IMR-90 (cell line): ENCODE results near the gene CPN2. TPM values are rescaled to one million over a fixed set of nuclear protein-coding genes. Genes with fewer than 3 reads are reported as not detected.

Experiments used
- ATAC-seq: fragments of 200-7000 bp; cut with Tn5 transposase; 2 replicates; pipeline ENCODE4 v1.9.1; 2020; ENCODE audit warnings: low read depth, mild to moderate bottlenecking, moderate library complexity
- BruUV-seq: library from RNA; stranded (reverse); fragments of 400-500 nt; replicated peaks from 2 replicates; lab custom pipeline; 2021; lab: Mats Ljungman, UMichigan
- CTCF ChIA-PET: fragments of 300-600 bp; formaldehyde crosslinking; extraction: SDS; loops from one replicate; lab custom pipeline; 2021; ENCODE audit warnings: antibody characterized with exemption; lab: Yijun Ruan, JAX
- POLR2A ChIA-PET: fragments of 300-600 bp; sonication (Branson Sonifier 250); formaldehyde crosslinking; loops from one replicate; lab custom pipeline; 2022; ENCODE audit warnings: antibody characterized with exemption; ENCODE audit not compliant: unreplicated experiment; lab: Charles Lee
- DNase-seq: peaks from one replicate; pipeline ENCODE4 v3.0.0; 2013
- H2AFZ ChIP-seq: replicated peaks from 2 replicates; pipeline ENCODE3; 2013; ENCODE audit warnings: low read length, mild to moderate bottlenecking; ENCODE audit not compliant: poor library complexity
- H2AK5ac ChIP-seq: 2 replicates; pipeline ENCODE4 v1.6.1; 2013; ENCODE audit warnings: low read depth, low read length, inconsistent platforms
- H2AK9ac ChIP-seq: replicated peaks from 2 replicates; pipeline ENCODE3; 2013; ENCODE audit warnings: mild to moderate bottlenecking, low read depth, low read length, moderate library complexity; ENCODE audit not compliant: poor library complexity
- H2BK120ac ChIP-seq: 2 replicates; pipeline ENCODE4 v1.6.1; 2013; ENCODE audit warnings: low read depth, low read length, inconsistent platforms
- H2BK15ac ChIP-seq: 3 replicates; pipeline ENCODE4 v1.6.1; 2013; ENCODE audit warnings: low read depth, low read length, inconsistent platforms
- H2BK20ac ChIP-seq: 2 replicates; pipeline ENCODE4 v1.6.1; 2013; ENCODE audit warnings: low read depth, mild to moderate bottlenecking, inconsistent platforms, low read length, moderate library complexity
- H2BK5ac ChIP-seq: 2 replicates; pipeline ENCODE4 v1.6.1; 2013; ENCODE audit warnings: mild to moderate bottlenecking, low read depth, low read length, inconsistent platforms; ENCODE audit not compliant: poor library complexity, severe bottlenecking
- H3K14ac ChIP-seq: replicated peaks from 2 replicates; pipeline ENCODE4 v1.6.1; 2013; ENCODE audit warnings: low read depth, low read length, inconsistent platforms
- H3K18ac ChIP-seq: 2 replicates; pipeline ENCODE4 v1.6.1; 2013; ENCODE audit warnings: low read depth, low read length, control low read depth
- H3K23ac ChIP-seq: 2 replicates; pipeline ENCODE4 v1.6.1; 2013; ENCODE audit warnings: low read depth, low read length, inconsistent platforms
- H3K27ac ChIP-seq: 2 replicates; pipeline ENCODE4 v1.5.1; 2013; ENCODE audit warnings: mild to moderate bottlenecking, control low read depth, low read length; ENCODE audit not compliant: insufficient read depth
- H3K27me3 ChIP-seq: 2 replicates; pipeline ENCODE4 v1.6.1; 2013; ENCODE audit warnings: low read length; ENCODE audit not compliant: control insufficient read depth, insufficient read depth
- H3K36me3 ChIP-seq: 2 replicates; pipeline ENCODE4 v1.6.1; 2013; ENCODE audit warnings: low read length, mixed read lengths; ENCODE audit not compliant: control insufficient read depth, insufficient read depth
- H3K4ac ChIP-seq: 2 replicates; pipeline ENCODE4 v1.6.1; 2013; ENCODE audit warnings: low read depth, low read length, inconsistent platforms
- H3K4me1 ChIP-seq: 2 replicates; pipeline ENCODE4 v1.6.1; 2013; ENCODE audit warnings: low read length, mixed read lengths; ENCODE audit not compliant: control insufficient read depth, insufficient read depth
- H3K4me2 ChIP-seq: 2 replicates; pipeline ENCODE4 v1.6.1; 2013; ENCODE audit warnings: low read depth, mild to moderate bottlenecking, control low read depth, low read length, moderate library complexity
- H3K4me3 ChIP-seq: 2 replicates; pipeline ENCODE4 v1.5.1; 2013; ENCODE audit warnings: low read depth, mild to moderate bottlenecking, control low read depth, low read length, moderate library complexity; ENCODE audit not compliant: insufficient read depth
- H3K56ac ChIP-seq: 2 replicates; pipeline ENCODE4 v1.6.1; 2013; ENCODE audit warnings: low read length, inconsistent platforms; ENCODE audit not compliant: insufficient read depth; ENCODE audit errors: extremely low read depth
- H3K79me1 ChIP-seq, 2 experiments: 2 replicates each; pipeline ENCODE4 v1.6.1; 2013; ENCODE audit warnings: low read length in 2 of 2, inconsistent platforms in 1 of 2, low read depth in 1 of 2
- H3K9ac ChIP-seq: 2 replicates; pipeline ENCODE4 v1.6.1; 2013; ENCODE audit warnings: low read depth, low read length, control low read depth
- H3K9me1 ChIP-seq: 2 replicates; pipeline ENCODE4 v1.6.1; 2013; ENCODE audit warnings: low read length, inconsistent platforms; ENCODE audit not compliant: insufficient read depth
- H3K9me3 ChIP-seq: 2 replicates; pipeline ENCODE4 v1.6.1; 2013; ENCODE audit warnings: low read length; ENCODE audit not compliant: control insufficient read depth, insufficient read depth
- H4K20me1 ChIP-seq: 2 replicates; pipeline ENCODE4 v1.6.1; 2013; ENCODE audit warnings: low read length, inconsistent platforms; ENCODE audit not compliant: insufficient read depth
- H4K5ac ChIP-seq: 2 replicates; pipeline ENCODE4 v1.6.1; 2013; ENCODE audit warnings: mild to moderate bottlenecking, low read depth, low read length, control low read depth
- H4K8ac ChIP-seq, 2 experiments: 2 replicates each; pipeline ENCODE4 v1.6.1; 2013; ENCODE audit warnings: low read depth in 2 of 2, low read length in 2 of 2, control low read depth in 1 of 2, inconsistent platforms in 1 of 2
- H4K91ac ChIP-seq: 2 replicates; pipeline ENCODE4 v1.6.1; 2013; ENCODE audit warnings: low read depth, low read length, inconsistent platforms; ENCODE audit not compliant: insufficient read depth
- BHLHE40 ChIP-seq: fragments of 150-350 bp; IDR thresholded peaks from 2 replicates; pipeline ENCODE4 v1.6.1; 2016; ENCODE audit warnings: mild to moderate bottlenecking, low read depth, low read length
- POLR2A ChIP-seq: IDR thresholded peaks from 2 replicates; pipeline ENCODE4 v1.6.1; 2012; ENCODE audit warnings: mild to moderate bottlenecking, low read depth, low read length
- WGBS, 2 experiments: methylation state at CpG; one replicate each; pipeline versions ENCODE4 v1.1.5 to v1.1.7; 2013; ENCODE audit warnings: missing lambda C conversion rate in 2 of 2; ENCODE audit not compliant: insufficient read length in 1 of 2; ENCODE audit errors: extremely low coverage in 2 of 2; 5-methylcytosine and 5-hydroxymethylcytosine counted together
- dilution Hi-C: fragments of 300-500 bp; cut with HindIII; formaldehyde crosslinking; loops from one replicate; pipeline ENCODE4 v1.14.3; 2018; ENCODE audit warnings: low sequenced_read_pairs; ENCODE audit not compliant: unreplicated experiment
- in situ Hi-C: fragments of 300-500 bp; cut with MboI; formaldehyde crosslinking; loops from 3 replicates; pipeline ENCODE4 v1.14.3; 2019; ENCODE audit warnings: low sequenced_read_pairs, inconsistent platforms, mixed read lengths
- intact Hi-C: fragments of 100-400 bp; cut with micrococcal nuclease; formaldehyde crosslinking; loops from 2 replicates; pipeline ENCODE4 v1.10.0; 2022
- polyA plus RNA-seq, 3 experiments: library from polyadenylated mRNA; depleted of rRNA; stranded (reverse); fragments of >200 nt; gene quantifications; 2 replicates each; pipeline ENCODE4 v1.2.3, GENCODE V29; 2012; ENCODE audit warnings: low replicate concordance in 1 of 3
- total RNA-seq: library from RNA; depleted of rRNA; stranded (reverse); fragments of >200 nt; gene quantifications from 2 replicates; pipeline ENCODE4 v1.2.3, GENCODE V29; 2012
- TF ChIP-seq, protein P1 (sequence below): fragments of 150-350 bp; IDR thresholded peaks from 2 replicates; pipeline ENCODE4 v1.6.1; 2016; ENCODE audit warnings: low read depth, mild to moderate bottlenecking, low read length, moderate library complexity, borderline replicate concordance

Gene CPN2
- total and polyA plus RNA-seq, 2 of the 4 experiments (the other 2 are of a cell fraction), result 0.07 TPM; not detected in 1

DNA sequence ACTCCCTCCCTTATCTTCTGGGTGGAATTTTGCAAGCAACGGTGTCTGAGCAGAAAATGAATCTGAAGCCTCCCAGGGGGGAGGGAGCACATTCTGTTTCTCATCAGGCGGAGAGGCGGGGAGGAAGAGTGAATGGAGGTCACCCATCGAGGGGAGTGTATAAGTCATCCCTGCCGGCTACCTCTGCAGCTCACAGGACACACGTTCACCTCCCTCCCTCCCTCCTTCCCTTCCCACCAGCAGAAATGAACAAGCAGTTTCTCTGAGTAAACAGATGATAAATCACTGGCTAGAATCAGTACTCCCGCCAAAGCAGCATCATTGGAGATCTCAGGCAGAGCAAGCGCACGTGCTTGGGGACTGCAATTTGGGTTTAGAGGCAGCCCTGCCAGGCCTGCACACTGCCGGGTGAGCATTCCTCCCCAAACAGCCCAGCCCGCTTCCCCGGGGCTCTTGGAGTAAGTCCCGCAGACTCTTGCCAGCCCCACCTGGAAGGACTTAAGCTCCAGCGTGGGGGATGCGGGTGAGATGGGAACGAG lies 38.3 kb downstream of the CPN2 start:
- DNase-seq (peak; percentile 49), ATAC-seq (no peak)
- Histone ChIP-seq H3K18ac (no peak overlapping the region), H3K79me1 (no peaks in the 10 kb centered on the region), H3K4me1 (peaks cover 3% of the 10 kb centered on the region; the same call in 1 of the 2 replicates), H3K4ac (no peak overlapping the region), H4K8ac (no peak overlapping the region), H3K9me3 (no peaks in the 10 kb centered on the region), H2AK9ac (no peak overlapping the region), H3K36me3 (no peaks in the 10 kb centered on the region), H2AK5ac (no peak overlapping the region), H3K27ac (no peak overlapping the region), H2BK15ac (no peak overlapping the region), H2BK20ac (no peak overlapping the region), H3K14ac (no peak overlapping the region), H4K20me1 (no peaks in the 10 kb centered on the region), H2AFZ (no peak overlapping the region), H4K5ac (no peak overlapping the region), H2BK5ac (no peak overlapping the region), H3K56ac (no peak overlapping the region), H2BK120ac (no peak overlapping the region), H3K9ac (no peak overlapping the region), H4K91ac (no peak overlapping the region), H3K23ac (no peak overlapping the region), H3K27me3 (peaks cover 73% of the 10 kb centered on the region), H3K4me2 (peak overlapping the region; percentile 29; the same call in 1 of the 2 replicates), H3K9me1 (no peaks in the 10 kb centered on the region), H3K4me3 (no peak overlapping the region)
- TF ChIP-seq POLR2A (no peak), BHLHE40 (peak; percentile 58; the same call in 1 of the 2 replicates)
- TF ChIP-seq, protein P1, sequence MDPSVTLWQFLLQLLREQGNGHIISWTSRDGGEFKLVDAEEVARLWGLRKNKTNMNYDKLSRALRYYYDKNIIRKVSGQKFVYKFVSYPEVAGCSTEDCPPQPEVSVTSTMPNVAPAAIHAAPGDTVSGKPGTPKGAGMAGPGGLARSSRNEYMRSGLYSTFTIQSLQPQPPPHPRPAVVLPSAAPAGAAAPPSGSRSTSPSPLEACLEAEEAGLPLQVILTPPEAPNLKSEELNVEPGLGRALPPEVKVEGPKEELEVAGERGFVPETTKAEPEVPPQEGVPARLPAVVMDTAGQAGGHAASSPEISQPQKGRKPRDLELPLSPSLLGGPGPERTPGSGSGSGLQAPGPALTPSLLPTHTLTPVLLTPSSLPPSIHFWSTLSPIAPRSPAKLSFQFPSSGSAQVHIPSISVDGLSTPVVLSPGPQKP, result no peak
- no TSS peak for BruUV-seq
- in situ Hi-C loops, result loop anchor here (10.0 kb wide), 1 partner anchor 648 kb away; no protein-coding TSS in a partner anchor
- 20% methylated on average over 3 of the region's 16 CpGs; no CpG with 5 or more reads in 1 of the 2 experiments for WGBS, 2 experiments
- intact Hi-C loops, result loop anchor here (10.0 kb wide), 2 partner anchors 308 to 1848 kb away; no protein-coding TSS in a partner anchor
- CTCF ChIA-PET, result interaction anchor here (0.9 to 1.4 kb wide), 2 partner anchors 525 to 528 kb away, joined by 3 to 4 read pairs; no protein-coding TSS in a partner anchor
- dilution Hi-C loops, result no loop called here
- POLR2A ChIA-PET, result no interaction called here
